Fibroblast of lung (primary cell): ENCODE measurements around the gene PHETA1. TPM values are rescaled to one million over a fixed set of nuclear protein-coding genes. Genes with fewer than 3 reads are reported as not detected.

Source experiments
- DNase-seq, 2 donors: peaks; one replicate each; pipeline versions ENCODE4 v3.0.0 to v3.0.0-alpha.2; 2010; ENCODE audit warnings: low read depth in 2 of 2
- H2AFZ ChIP-seq: 2 replicates; pipeline ENCODE4 v1.5.1; 2012; ENCODE audit warnings: low read length, control low read depth, inconsistent platforms
- H3K27ac ChIP-seq: 2 replicates; pipeline ENCODE4 v1.5.1; 2011; ENCODE audit warnings: low read length, control low read depth; ENCODE audit not compliant: insufficient read depth
- H3K27me3 ChIP-seq: 2 replicates; pipeline ENCODE4 v1.5.1; 2011; ENCODE audit warnings: mild to moderate bottlenecking, low read length; ENCODE audit not compliant: control insufficient read depth, insufficient read depth
- H3K36me3 ChIP-seq: 2 replicates; pipeline ENCODE4 v1.5.1; 2011; ENCODE audit warnings: low read length; ENCODE audit not compliant: control insufficient read depth, insufficient read depth
- H3K4me1 ChIP-seq: 2 replicates; pipeline ENCODE4 v1.5.1; 2011; ENCODE audit warnings: low read length; ENCODE audit not compliant: control insufficient read depth, insufficient read depth; ENCODE audit errors: extremely low read depth
- H3K4me2 ChIP-seq: 2 replicates; pipeline ENCODE4 v1.5.1; 2011; ENCODE audit warnings: low read length, control low read depth; ENCODE audit not compliant: insufficient read depth; ENCODE audit errors: extremely low read depth
- H3K4me3 ChIP-seq, 4 experiments: fragments of 200-600 bp in 1 of 4; sonication (generic) in 1 of 4; replicated peaks in 1 of 4; 2 replicates each; pipeline ENCODE4 v1.5.1; 2011 to 2016; ENCODE audit warnings: low read length in 4 of 4, low read depth in 3 of 4, mild to moderate bottlenecking in 3 of 4, control low read depth in 2 of 4, inconsistent platforms in 1 of 4, mixed read lengths in 1 of 4; ENCODE audit not compliant: insufficient read depth in 1 of 4; ENCODE audit errors: control extremely low read depth in 1 of 4
- H3K79me2 ChIP-seq: 2 replicates; pipeline ENCODE4 v1.5.1; 2012; ENCODE audit warnings: mild to moderate bottlenecking, low read length, inconsistent platforms; ENCODE audit not compliant: control insufficient read depth, insufficient read depth
- H3K9ac ChIP-seq: 2 replicates; pipeline ENCODE4 v1.5.1; 2011; ENCODE audit warnings: mild to moderate bottlenecking, low read length, control low read depth; ENCODE audit not compliant: insufficient read depth
- H3K9me3 ChIP-seq: 2 replicates; pipeline ENCODE4 v1.5.1; 2012; ENCODE audit warnings: low read depth, low read length; ENCODE audit not compliant: control insufficient read depth, insufficient read depth
- H4K20me1 ChIP-seq: 2 replicates; pipeline ENCODE4 v1.5.1; 2011; ENCODE audit warnings: low read length; ENCODE audit not compliant: control insufficient read depth, insufficient read depth; ENCODE audit errors: extremely low read depth
- CTCF ChIP-seq, 2 donors: IDR thresholded peaks in 1 of 2; conservative IDR thresholded peaks in 1 of 2; 1 replicate in 1 of 2; 2 replicates in 1 of 2; pipeline ENCODE4 v1.5.1; 2011 to 2012; ENCODE audit warnings: low read length in 2 of 2, control low read depth in 1 of 2, inconsistent platforms in 1 of 2, low read depth in 1 of 2, mild to moderate bottlenecking in 1 of 2
- EZH2 ChIP-seq: IDR thresholded peaks from 2 replicates; pipeline ENCODE4 v1.5.1; 2012; ENCODE audit warnings: low read length, control low read depth, mild to moderate bottlenecking; ENCODE audit errors: missing control alignments
- polyA plus RNA-seq, 2 donors: library from polyadenylated mRNA; depleted of rRNA in 1 of 2; stranded (reverse) in 1 of 2; unstranded in 1 of 2; fragments of >200 nt; gene quantifications; 2 replicates each; pipeline ENCODE4 v1.2.1, GENCODE V29; 2011 to 2012; ENCODE audit warnings: missing spikeins in 1 of 2
- total RNA-seq: library from RNA; depleted of rRNA; stranded (reverse); fragments of >200 nt; gene quantifications from 2 replicates; pipeline ENCODE4 v1.2.1, GENCODE V29; 2014

Gene PHETA1
- total and polyA plus RNA-seq, 2 donors (not counting 1 experiment from before 2014, with no cell fraction given), result 2.6 to 3.8 TPM

GRCh38 chr12:111320258-111321050 is 48.4 kb downstream of the PHETA1 start:
- no peaks in the 10 kb centered on the region for H4K20me1 ChIP-seq
- no peak overlapping the region for H3K4me3 ChIP-seq
- no peaks in the 10 kb centered on the region for H3K4me1 ChIP-seq
- H3K9ac ChIP-seq, result no peak overlapping the region
- DNase-seq, result no peak
- H3K79me2 ChIP-seq, result no peaks in the 10 kb centered on the region
- no peak overlapping the region for H3K27ac ChIP-seq
- H2AFZ ChIP-seq, result no peak overlapping the region
- TF ChIP-seq CTCF (conservative IDR thresholded peaks at IDR 0.05 in 1 of 2, IDR thresholded peaks at IDR 0.05 in 1 of 2; ENCODE audit: low read depth in 1 of 2, low read length in 2 of 2) (no peak), EZH2 (no peak)
- no peak overlapping the region for H3K4me2 ChIP-seq
- H3K36me3 ChIP-seq, result no peaks in the 10 kb centered on the region
- no peaks in the 10 kb centered on the region for H3K27me3 ChIP-seq
- H3K9me3 ChIP-seq, result no peaks in the 10 kb centered on the region

- Histone ChIP-seq H3K27me3 (no peaks in the 10 kb centered on the region), H2AFZ (no peak overlapping the region), H3K9me3 (no peaks in the 10 kb centered on the region), H3K4me3 (no peak overlapping the region), H3K27ac (no peak overlapping the region), H4K20me1 (no peaks in the 10 kb centered on the region), H3K36me3 (no peaks in the 10 kb centered on the region), H3K4me2 (no peak overlapping the region), H3K4me1 (no peaks in the 10 kb centered on the region), H3K9ac (no peak overlapping the region), H3K79me2 (no peaks in the 10 kb centered on the region)
- DNase-seq, result no peak
- no peak for TF ChIP-seq CTCF (conservative IDR thresholded peaks at IDR 0.05 in 1 of 2, IDR thresholded peaks at IDR 0.05 in 1 of 2; ENCODE audit: low read depth in 1 of 2, low read length in 2 of 2)
- TF ChIP-seq EZH2, result no peak
These were observed 49.2 kb downstream of the PHETA1 start for GRCh38 chr12:111319600-111320257.

GRCh38 chr12:111318450-111318849 is 50.4 kb downstream of the PHETA1 start:
- TF ChIP-seq CTCF (conservative IDR thresholded peaks at IDR 0.05 in 1 of 2, IDR thresholded peaks at IDR 0.05 in 1 of 2; ENCODE audit: low read depth in 1 of 2, low read length in 2 of 2) (no peak), EZH2 (no peak)
- H3K9me3 ChIP-seq, result no peaks in the 10 kb centered on the region
- no peak for DNase-seq
- H3K9ac ChIP-seq, result no peak overlapping the region
- no peak overlapping the region for H3K4me3 ChIP-seq
- H4K20me1 ChIP-seq, result no peaks in the 10 kb centered on the region
- no peak overlapping the region for H3K4me2 ChIP-seq
- H3K79me2 ChIP-seq, result no peaks in the 10 kb centered on the region
- H2AFZ ChIP-seq, result no peak overlapping the region
- no peak overlapping the region for H3K27ac ChIP-seq
- no peaks in the 10 kb centered on the region for H3K27me3 ChIP-seq
- H3K4me1 ChIP-seq, result no peaks in the 10 kb centered on the region
- H3K36me3 ChIP-seq, result no peaks in the 10 kb centered on the region
